Colonic mucosa (tissue), 4 donors: ENCODE results near the gene MRPL10. TPM values are rescaled to one million over a fixed set of nuclear protein-coding genes. Genes with fewer than 3 reads are reported as not detected.
A peak's percentile ranks its signal among the peaks of the same experiment; 100 is the strongest.

Experiments
- DNase-seq: peaks from one replicate; pipeline ENCODE4 v3.0.0-alpha.2; 2020
- H3K27ac ChIP-seq: fragments of 200-600 bp; one replicate; pipeline ENCODE4 v1.8.0; 2021
- H3K27me3 ChIP-seq: fragments of 200-600 bp; one replicate; pipeline ENCODE4 v1.8.0; 2021
- H3K36me3 ChIP-seq: fragments of 200-600 bp; one replicate; pipeline ENCODE4 v1.8.0; 2021
- H3K4me1 ChIP-seq: fragments of 200-600 bp; one replicate; pipeline ENCODE4 v1.8.0; 2021; ENCODE audit warnings: mild to moderate bottlenecking
- H3K4me3 ChIP-seq: fragments of 200-600 bp; one replicate; pipeline ENCODE4 v1.8.0; 2021
- H3K9ac ChIP-seq, 2 donors: one replicate each; pipeline ENCODE4 v1.7.0; 2013; ENCODE audit warnings: control low read depth in 2 of 2, low read depth in 2 of 2, low read length in 2 of 2
- H3K9me3 ChIP-seq: fragments of 200-600 bp; one replicate; pipeline ENCODE4 v1.8.0; 2021
- CTCF ChIP-seq: fragments of 200-600 bp; IDR thresholded peaks from one replicate; pipeline ENCODE4 v1.8.0; 2022; ENCODE audit warnings: antibody characterized with exemption, mild to moderate bottlenecking
- intact Hi-C: fragments of 100-400 bp; cut with DNase I; formaldehyde crosslinking; loops from one replicate; pipeline ENCODE4 v1.14.1; 2022
- total RNA-seq, 2 donors: library from RNA; stranded (reverse); fragmentation: NEBNext Ultra II Directional in 1 of 2; extraction: Animal tissue kit (Norgen Biotek cat#: 25700) in 1 of 2; gene quantifications; one replicate each; pipeline ENCODE4 v1.2.1, GENCODE V29; 2021
- donor health status: healthy.
- donor health status: DM: no; HTN: no; CAD: no.
- donor health status: DM: no; HTN: no; CAD: no.

Gene MRPL10
- total RNA-seq, 2 donors from 2014 or later: 32.2 to 50.8 TPM

GRCh38 chr17:47792979-47793378, 38.4 kb downstream of the MRPL10 start:
- no peak for TF ChIP-seq CTCF
- Histone ChIP-seq H3K9ac (no peak overlapping the region), H3K27me3 (peaks cover 29% of the 10 kb centered on the region), H3K4me1 (no peaks in the 10 kb centered on the region), H3K36me3 (no peaks in the 10 kb centered on the region), H3K27ac (no peak overlapping the region), H3K4me3 (no peak overlapping the region), H3K9me3 (no peaks in the 10 kb centered on the region)
- intact Hi-C loops: no loop called here
- DNase-seq: no peak

- Histone ChIP-seq H3K9ac (no peak overlapping the region), H3K27ac (no peak overlapping the region), H3K36me3 (no peaks in the 10 kb centered on the region), H3K4me3 (no peak overlapping the region), H3K9me3 (no peaks in the 10 kb centered on the region), H3K27me3 (peaks cover 29% of the 10 kb centered on the region), H3K4me1 (no peaks in the 10 kb centered on the region)
- TF ChIP-seq CTCF: no peak
- no peak for DNase-seq
- intact Hi-C loops: no loop called here
Measured at GRCh38 chr17:47792457-47792856, 38.9 kb downstream of the MRPL10 start.

- Histone ChIP-seq H3K36me3 (no peaks in the 10 kb centered on the region), H3K9me3 (no peaks in the 10 kb centered on the region), H3K9ac (no peak overlapping the region), H3K27ac (no peak overlapping the region), H3K4me3 (no peak overlapping the region), H3K4me1 (no peaks in the 10 kb centered on the region), H3K27me3 (peaks cover 29% of the 10 kb centered on the region)
- no peak for DNase-seq
- TF ChIP-seq CTCF: no peak
- intact Hi-C loops: no loop called here
Measured at GRCh38 chr17:47791025-47791424, 40.3 kb downstream of the MRPL10 start.

- peak overlapping the region; percentile 23 for H3K4me3 ChIP-seq
- H3K27ac ChIP-seq: no peak overlapping the region
- intact Hi-C loops: loop anchor here (5.0 kb wide), 1 partner anchor 83 kb away; no protein-coding TSS in a partner anchor
- DNase-seq: peak; percentile 32
- H3K36me3 ChIP-seq: no peaks in the 10 kb centered on the region
- H3K9me3 ChIP-seq: no peaks in the 10 kb centered on the region
- no peak overlapping the region for H3K9ac ChIP-seq
- peaks cover 29% of the 10 kb centered on the region for H3K27me3 ChIP-seq
- no peaks in the 10 kb centered on the region for H3K4me1 ChIP-seq
- TF ChIP-seq CTCF: no peak
Measured at GRCh38 chr17:47789611-47790561, 41.5 kb downstream of the MRPL10 start.

- H3K9me3 ChIP-seq: no peaks in the 10 kb centered on the region
- H3K4me3 ChIP-seq: no peak overlapping the region
- intact Hi-C loops: loop anchor here (5.0 kb wide), 1 partner anchor 78 kb away; no protein-coding TSS in a partner anchor
- TF ChIP-seq CTCF: no peak
- no peaks in the 10 kb centered on the region for H3K36me3 ChIP-seq
- no peak overlapping the region for H3K27ac ChIP-seq
- H3K9ac ChIP-seq: no peak overlapping the region
- no peaks in the 10 kb centered on the region for H3K4me1 ChIP-seq
- no peak for DNase-seq
- peaks cover 16% of the 10 kb centered on the region for H3K27me3 ChIP-seq
Measured at GRCh38 chr17:47785538-47786123, 45.7 kb downstream of the MRPL10 start.
